Neural progenitor cell (in vitro differentiated cells): Measurements from ENCODE around the gene ENDOU. TPM values are rescaled to one million over a fixed set of nuclear protein-coding genes. Genes with fewer than 3 reads are reported as not detected.

Experiments used
- DNase-seq: peaks from one replicate; pipeline ENCODE4 v3.0.0-alpha.2; 2016; ENCODE audit warnings: low spot score
- H2AFZ ChIP-seq: fragments of 200-600 bp; sonication (generic); replicated peaks from 2 replicates; pipeline ENCODE4 v1.6.1; 2016; ENCODE audit warnings: antibody characterized with exemption
- H3F3A ChIP-seq: fragments of 200-600 bp; sonication (generic); 2 replicates; pipeline ENCODE4 v1.6.1; 2016; ENCODE audit warnings: antibody characterized with exemption, low read depth
- H3K27ac ChIP-seq: fragments of 200-600 bp; sonication (generic); 2 replicates; pipeline ENCODE4 v1.5.1; 2016; ENCODE audit warnings: mild to moderate bottlenecking
- H3K27me3 ChIP-seq: fragments of 200-600 bp; sonication (generic); 2 replicates; pipeline ENCODE4 v1.6.1; 2016; ENCODE audit warnings: mild to moderate bottlenecking, moderate library complexity
- H3K36me3 ChIP-seq: fragments of 200-600 bp; sonication (generic); 2 replicates; pipeline ENCODE4 v1.5.1; 2016
- H3K4me1 ChIP-seq: fragments of 200-600 bp; sonication (generic); 2 replicates; pipeline ENCODE4 v1.6.1; 2016; ENCODE audit warnings: mixed run types
- H3K4me2 ChIP-seq: fragments of 200-600 bp; sonication (generic); 2 replicates; pipeline ENCODE4 v1.6.1; 2016
- H3K4me3 ChIP-seq: fragments of 200-600 bp; sonication (generic); 2 replicates; pipeline ENCODE4 v1.5.1; 2016
- H3K79me2 ChIP-seq: fragments of 200-600 bp; sonication (generic); 2 replicates; pipeline ENCODE4 v1.6.1; 2016; ENCODE audit warnings: low read depth
- H3K9ac ChIP-seq: fragments of 200-600 bp; sonication (generic); 2 replicates; pipeline ENCODE4 v1.6.1; 2016
- H3K9me3 ChIP-seq: fragments of 200-600 bp; sonication (generic); 2 replicates; pipeline ENCODE4 v1.5.1; 2016; ENCODE audit warnings: low read depth
- H4K20me1 ChIP-seq: fragments of 200-600 bp; sonication (generic); 2 replicates; pipeline ENCODE4 v1.6.1; 2016; ENCODE audit warnings: low read depth
- H3K27ac Mint-ChIP-seq: 3 replicates; pipeline ENCODE4 v1.8.0; 2021; ENCODE audit warnings: mixed read lengths
- H3K27me3 Mint-ChIP-seq: 2 replicates; pipeline ENCODE4 v1.8.0; 2022; ENCODE audit warnings: low read depth, mild to moderate bottlenecking, inconsistent platforms, moderate library complexity, mixed read lengths; ENCODE audit not compliant: insufficient read depth
- H3K36me3 Mint-ChIP-seq: 3 replicates; pipeline ENCODE4 v1.8.0; 2021; ENCODE audit warnings: mixed read lengths
- H3K4me1 Mint-ChIP-seq: 3 replicates; pipeline ENCODE4 v1.8.0; 2021; ENCODE audit warnings: mixed read lengths
- H3K4me3 Mint-ChIP-seq: 3 replicates; pipeline ENCODE4 v1.8.0; 2021; ENCODE audit warnings: mild to moderate bottlenecking, moderate library complexity, mixed read lengths
- H3K9me3 Mint-ChIP-seq: 3 replicates; pipeline ENCODE4 v1.8.0; 2020; ENCODE audit warnings: mixed read lengths
- EZH2 ChIP-seq: fragments of 200-600 bp; sonication (generic); IDR thresholded peaks from 2 replicates; pipeline ENCODE4 v1.6.1; 2017; ENCODE audit warnings: antibody characterized with exemption, mild to moderate bottlenecking, moderate library complexity
- EZH2phosphoT487 ChIP-seq: fragments of 200-600 bp; sonication (generic); IDR thresholded peaks from 2 replicates; pipeline ENCODE4 v1.6.1; 2017; ENCODE audit warnings: antibody characterized with exemption
- total RNA-seq: library from RNA; depleted of rRNA; stranded (reverse); fragments of >200 nt; gene quantifications from 2 replicates; pipeline ENCODE4 v1.2.3, GENCODE V29; 2015; ENCODE audit warnings: low replicate concordance
- TF ChIP-seq, protein P1 (sequence below): fragments of 200-600 bp; sonication (generic); IDR thresholded peaks from 2 replicates; pipeline ENCODE4 v1.5.1; 2017; ENCODE audit warnings: antibody characterized with exemption, mild to moderate bottlenecking

Gene ENDOU
- total RNA-seq, 1 donor from 2014 or later: not detected

DNA sequence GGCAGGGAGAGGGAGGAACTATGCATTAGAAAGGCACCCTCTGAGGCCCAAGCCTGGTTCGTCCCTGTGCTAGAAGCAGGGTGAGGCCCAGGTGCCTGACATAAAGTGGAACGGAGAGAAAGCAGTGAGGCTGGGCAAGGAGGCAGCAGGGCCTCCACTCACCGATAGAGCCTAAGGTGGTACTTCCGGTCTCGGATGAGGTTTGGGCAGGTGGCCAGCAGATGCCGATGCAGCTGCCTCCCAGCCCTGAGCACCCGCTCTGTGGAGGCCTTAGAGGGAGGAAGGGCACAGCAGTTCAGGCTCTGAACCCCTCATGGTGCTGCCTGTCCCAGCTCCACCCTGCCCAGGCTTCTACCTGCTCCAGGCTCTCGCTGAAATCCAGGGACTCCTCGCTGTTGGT is 26.3 kb upstream of the ENDOU start:
- H3K4me2 ChIP-seq: no peak overlapping the region
- H3K4me1 ChIP-seq: peaks cover 7% of the 10 kb centered on the region
- H3K36me3 ChIP-seq: no peaks in the 10 kb centered on the region
- H3K9me3 Mint-ChIP-seq: no peaks in the 10 kb centered on the region
- H3K4me3 Mint-ChIP-seq: no peak overlapping the region
- no peaks in the 10 kb centered on the region for H3K79me2 ChIP-seq
- H3K27me3 Mint-ChIP-seq: peaks cover 8% of the 10 kb centered on the region
- no peak overlapping the region for H2AFZ ChIP-seq
- H3K27ac ChIP-seq: no peak overlapping the region
- H3K27me3 ChIP-seq: no peaks in the 10 kb centered on the region
- TF ChIP-seq EZH2 (no peak), EZH2phosphoT487 (no peak)
- TF ChIP-seq, protein P1, sequence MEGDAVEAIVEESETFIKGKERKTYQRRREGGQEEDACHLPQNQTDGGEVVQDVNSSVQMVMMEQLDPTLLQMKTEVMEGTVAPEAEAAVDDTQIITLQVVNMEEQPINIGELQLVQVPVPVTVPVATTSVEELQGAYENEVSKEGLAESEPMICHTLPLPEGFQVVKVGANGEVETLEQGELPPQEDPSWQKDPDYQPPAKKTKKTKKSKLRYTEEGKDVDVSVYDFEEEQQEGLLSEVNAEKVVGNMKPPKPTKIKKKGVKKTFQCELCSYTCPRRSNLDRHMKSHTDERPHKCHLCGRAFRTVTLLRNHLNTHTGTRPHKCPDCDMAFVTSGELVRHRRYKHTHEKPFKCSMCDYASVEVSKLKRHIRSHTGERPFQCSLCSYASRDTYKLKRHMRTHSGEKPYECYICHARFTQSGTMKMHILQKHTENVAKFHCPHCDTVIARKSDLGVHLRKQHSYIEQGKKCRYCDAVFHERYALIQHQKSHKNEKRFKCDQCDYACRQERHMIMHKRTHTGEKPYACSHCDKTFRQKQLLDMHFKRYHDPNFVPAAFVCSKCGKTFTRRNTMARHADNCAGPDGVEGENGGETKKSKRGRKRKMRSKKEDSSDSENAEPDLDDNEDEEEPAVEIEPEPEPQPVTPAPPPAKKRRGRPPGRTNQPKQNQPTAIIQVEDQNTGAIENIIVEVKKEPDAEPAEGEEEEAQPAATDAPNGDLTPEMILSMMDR: no peak
- no peak overlapping the region for H3K4me3 ChIP-seq
- H3K9ac ChIP-seq: no peak overlapping the region
- no peak overlapping the region for H3K27ac Mint-ChIP-seq
- peaks cover 21% of the 10 kb centered on the region for H3K4me1 Mint-ChIP-seq
- H3K36me3 Mint-ChIP-seq: no peaks in the 10 kb centered on the region
- no peaks in the 10 kb centered on the region for H3K9me3 ChIP-seq
- DNase-seq: no peak
- no peaks in the 10 kb centered on the region for H4K20me1 ChIP-seq
- H3F3A ChIP-seq: no peaks in the 10 kb centered on the region

DNA sequence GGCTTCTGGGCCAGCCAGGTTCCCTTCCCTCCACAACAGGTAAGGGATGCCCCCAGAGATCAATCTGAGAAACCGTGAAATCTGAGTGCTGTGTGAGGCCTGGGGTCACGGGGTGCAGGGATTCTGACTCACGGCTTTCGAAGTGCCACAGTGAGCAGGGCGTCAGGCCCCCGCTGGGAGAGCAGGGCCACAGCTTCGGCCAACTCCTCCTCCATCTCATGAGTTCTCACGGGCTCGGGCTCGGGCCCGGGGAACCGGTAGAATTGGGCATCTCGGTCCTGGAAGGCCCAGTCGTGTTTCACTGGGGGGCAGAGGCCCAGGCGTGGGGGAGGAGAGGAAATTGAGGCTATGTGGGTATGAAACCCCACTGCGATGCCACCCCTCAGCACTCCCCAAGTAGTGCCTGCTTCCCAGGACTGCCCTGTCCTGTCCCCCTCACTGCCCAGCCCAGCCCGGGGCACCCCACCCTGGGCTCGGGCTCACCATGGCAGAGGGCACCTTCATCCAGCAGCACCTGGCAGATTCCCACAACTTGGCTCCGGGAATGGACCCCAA is 25.7 kb upstream of the ENDOU start:
- Histone ChIP-seq H3K4me2 (no peak overlapping the region), H3K36me3 (no peaks in the 10 kb centered on the region), H3F3A (no peaks in the 10 kb centered on the region), H4K20me1 (no peaks in the 10 kb centered on the region), H3K27ac (no peak overlapping the region), H3K27me3 (no peaks in the 10 kb centered on the region), H3K79me2 (no peaks in the 10 kb centered on the region), H2AFZ (no peak overlapping the region), H3K9me3 (no peaks in the 10 kb centered on the region), H3K4me1 (peaks cover 7% of the 10 kb centered on the region), H3K4me3 (no peak overlapping the region), H3K9ac (no peak overlapping the region)
- no peaks in the 10 kb centered on the region for H3K36me3 Mint-ChIP-seq
- H3K4me3 Mint-ChIP-seq: no peak overlapping the region
- peaks cover 5% of the 10 kb centered on the region for H3K27me3 Mint-ChIP-seq
- DNase-seq: no peak
- H3K9me3 Mint-ChIP-seq: no peaks in the 10 kb centered on the region
- H3K27ac Mint-ChIP-seq: no peak overlapping the region
- peaks cover 15% of the 10 kb centered on the region for H3K4me1 Mint-ChIP-seq
- TF ChIP-seq EZH2phosphoT487: no peak
- TF ChIP-seq EZH2: no peak
- TF ChIP-seq, protein P1: no peak

DNA sequence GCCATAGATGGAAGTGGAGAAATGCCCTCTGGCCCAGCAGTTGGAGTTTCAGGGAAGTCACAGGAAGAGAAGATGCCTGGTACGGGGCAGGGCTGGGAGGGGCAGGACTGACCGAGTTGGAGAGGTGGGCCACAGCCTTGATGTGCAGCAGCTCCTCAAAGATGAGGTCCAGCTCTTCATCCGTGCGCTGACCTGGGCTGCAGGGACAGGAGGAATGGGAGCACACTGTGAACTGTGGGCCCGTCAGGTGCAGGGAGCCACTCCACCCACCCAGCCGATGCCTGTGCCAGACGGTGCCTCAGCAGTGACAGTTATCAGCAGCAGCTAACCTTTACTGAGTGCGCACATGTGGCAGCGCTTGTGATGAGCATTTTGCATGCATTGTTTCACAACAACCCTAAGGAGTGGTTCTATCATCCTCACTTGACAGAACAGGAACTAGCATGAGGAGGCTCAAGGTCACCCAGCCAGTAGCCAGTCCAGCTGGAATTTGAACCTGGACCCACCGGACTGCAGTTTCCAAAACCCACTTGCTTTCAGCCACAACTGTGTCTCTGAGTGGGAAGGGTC is 25.0 kb upstream of the ENDOU start:
- peaks cover 9% of the 10 kb centered on the region for H3K27me3 Mint-ChIP-seq

More for the DNA sequence above, 25.0 kb upstream of the ENDOU start:
- H2AFZ ChIP-seq: no peak overlapping the region
- no peaks in the 10 kb centered on the region for H3K79me2 ChIP-seq
- no peak overlapping the region for H3K9ac ChIP-seq
- no peaks in the 10 kb centered on the region for H3K36me3 Mint-ChIP-seq
- TF ChIP-seq EZH2 (no peak), EZH2phosphoT487 (no peak)
- TF ChIP-seq, protein P1: no peak
- DNase-seq: no peak
- peaks cover 12% of the 10 kb centered on the region for H3K4me1 ChIP-seq
- H3K27me3 ChIP-seq: no peaks in the 10 kb centered on the region
- H4K20me1 ChIP-seq: no peaks in the 10 kb centered on the region
- H3K27ac ChIP-seq: no peak overlapping the region
- H3F3A ChIP-seq: no peaks in the 10 kb centered on the region
- no peaks in the 10 kb centered on the region for H3K9me3 Mint-ChIP-seq
- no peak overlapping the region for H3K4me3 Mint-ChIP-seq
- peaks cover 14% of the 10 kb centered on the region for H3K4me1 Mint-ChIP-seq
- no peak overlapping the region for H3K4me3 ChIP-seq
- peak overlapping the region; percentile 34 for H3K27ac Mint-ChIP-seq
- H3K36me3 ChIP-seq: no peaks in the 10 kb centered on the region
- no peaks in the 10 kb centered on the region for H3K9me3 ChIP-seq
- H3K4me2 ChIP-seq: no peak overlapping the region
